AG04449 (cell line): ENCODE measurements around the gene TJP1.
"Not testable (repeated sequence)": the region's sequence is repeated elsewhere in the genome, so short reads cannot be mapped to it uniquely, and the experiment has no call there.

Experiments used
- CTCF ChIA-PET: fragments of 350-600 bp; formaldehyde crosslinking; extraction: SDS; loops from one replicate; lab custom pipeline; 2021; ENCODE audit warnings: antibody characterized with exemption; lab: Yijun Ruan, JAX
- POLR2A ChIA-PET: fragments of 400-600, 350-600 bp; formaldehyde crosslinking; extraction: SDS; loops from one replicate; lab custom pipeline; 2020; ENCODE audit warnings: antibody characterized with exemption, inconsistent platforms; lab: Yijun Ruan, JAX
- DNase-seq: peaks from one replicate; pipeline ENCODE4 v3.0.0-alpha.2; 2010; ENCODE audit warnings: low read depth, low spot score
- H3K4me3 ChIP-seq: 2 replicates; pipeline ENCODE4 v1.5.1; 2011; ENCODE audit warnings: low read depth, mild to moderate bottlenecking, control low read depth, low read length
- CTCF ChIP-seq: IDR thresholded peaks from one replicate; pipeline ENCODE4 v1.5.1; 2011; ENCODE audit warnings: mild to moderate bottlenecking, moderate library complexity, low read length, control low read depth, inconsistent platforms; ENCODE audit not compliant: insufficient read depth; ENCODE audit errors: missing control alignments

TJP1 gene

DNA sequence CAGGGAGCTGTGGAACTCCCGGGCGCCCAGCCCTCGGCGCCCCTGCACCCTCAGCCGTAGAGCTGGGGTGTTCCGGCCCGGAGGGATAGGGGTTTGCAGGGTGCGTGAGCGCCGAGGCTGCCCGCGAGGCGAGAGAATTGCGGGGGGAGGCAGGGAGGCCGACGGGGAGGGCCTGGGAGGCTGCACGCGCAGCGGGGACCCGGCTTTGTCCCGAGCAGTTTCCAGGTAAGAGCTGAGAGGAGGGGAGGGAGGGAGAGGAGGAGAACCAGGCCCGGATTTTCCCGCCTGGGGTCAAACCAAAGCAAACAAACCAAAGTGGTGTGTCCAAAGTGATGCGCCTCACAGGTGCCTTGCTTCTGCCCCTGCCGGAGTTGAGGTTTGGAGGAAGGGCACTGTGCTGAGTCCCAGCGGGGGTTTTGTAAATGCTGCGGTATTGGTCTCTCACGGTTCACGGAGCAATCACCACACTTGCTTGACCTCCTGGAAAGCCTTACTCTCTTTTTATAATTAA lies 146.4 kb downstream of the TJP1 start:
- DNase-seq: no peak
- H3K4me3 ChIP-seq: peak overlapping the region; percentile 60
- ChIA-PET POLR2A (no interaction called here), CTCF (no interaction called here)
- no peak for TF ChIP-seq CTCF

- TF ChIP-seq CTCF: no peak
- POLR2A ChIA-PET: no interaction called here
- H3K4me3 ChIP-seq: peak overlapping the region; percentile 60
- CTCF ChIA-PET: no interaction called here
- no peak for DNase-seq
Measured at GRCh38 chr15:29674661-29675533, 147.4 kb downstream of the TJP1 start.

GRCh38 chr15:29672923-29673809 lies 149.1 kb downstream of the TJP1 start:
- DNase-seq: no peak
- no peak overlapping the region for H3K4me3 ChIP-seq
- POLR2A ChIA-PET: no interaction called here
- CTCF ChIA-PET: interaction anchor here (0.6 kb wide), 1 partner anchor 401 kb away, joined by 4 read pairs; no protein-coding TSS in a partner anchor
- no peak for TF ChIP-seq CTCF

DNA sequence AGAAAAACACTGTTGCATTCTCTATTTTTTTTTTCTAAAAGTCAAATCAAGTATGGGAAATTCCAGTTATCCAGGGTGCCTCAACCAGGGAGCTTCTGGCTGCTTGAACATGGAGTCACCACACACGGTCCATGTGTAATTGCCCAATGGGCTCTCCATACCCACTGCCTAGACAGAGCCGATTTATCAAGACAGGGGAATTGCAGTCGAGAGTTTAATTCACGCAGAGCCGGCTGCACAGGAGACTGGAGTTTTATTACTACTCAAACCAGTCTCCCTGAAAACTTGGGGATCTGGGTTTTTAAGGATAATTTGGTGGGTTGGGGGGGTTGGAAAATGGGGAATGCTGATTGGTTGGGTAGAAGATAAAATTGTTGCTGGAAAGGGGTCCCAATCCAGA lies 149.8 kb downstream of the TJP1 start:
- no peak for TF ChIP-seq CTCF
- no peak overlapping the region for H3K4me3 ChIP-seq
- ChIA-PET POLR2A (no interaction called here), CTCF (interaction anchor here (1.3 kb wide), 1 partner anchor 14 kb away, joined by 3 read pairs; no protein-coding TSS in a partner anchor)
- no peak for DNase-seq

- DNase-seq, H3K4me3 ChIP-seq: not testable (repeated sequence)
- POLR2A ChIA-PET: interaction anchor here (1.0 kb wide), 1 partner anchor 254 kb away, joined by 3 read pairs; no protein-coding TSS in a partner anchor
- CTCF ChIA-PET: interaction anchor here (1.3 to 1.5 kb wide), 2 partner anchors 14 to 253 kb away, joined by 3 to 8 read pairs; no protein-coding TSS in a partner anchor
Measured at GRCh38 chr15:29672046-29672445, 150.2 kb downstream of the TJP1 start.
